Smooth muscle cell (in vitro differentiated cells): Measurements from ENCODE around the gene SHROOM3. TPM values are rescaled to one million over a fixed set of nuclear protein-coding genes. Genes with fewer than 3 reads are reported as not detected.
A peak's percentile ranks its signal among the peaks of the same experiment; 100 is the strongest.

Source experiments
- DNase-seq: peaks from one replicate; lab custom pipeline; 2025; ENCODE audit not compliant: unreplicated experiment; lab: John Stamatoyannopoulos, UW
- H2AFZ ChIP-seq: fragments of 200-600 bp; sonication (generic); 2 replicates; pipeline ENCODE4 v1.6.0; 2016; ENCODE audit warnings: antibody characterized with exemption, low read depth, mild to moderate bottlenecking
- H3F3A ChIP-seq: fragments of 200-600 bp; sonication (generic); 2 replicates; pipeline ENCODE4 v1.6.0; 2017; ENCODE audit warnings: antibody characterized with exemption, low read depth
- H3K27ac ChIP-seq: fragments of 200-600 bp; sonication (generic); 2 replicates; pipeline ENCODE4 v1.5.1; 2016; ENCODE audit warnings: low read depth, mild to moderate bottlenecking
- H3K27me3 ChIP-seq: fragments of 200-600 bp; sonication (generic); 2 replicates; pipeline ENCODE4 v1.6.1; 2016; ENCODE audit warnings: low read depth, mild to moderate bottlenecking
- H3K36me3 ChIP-seq: fragments of 200-600 bp; sonication (generic); 2 replicates; pipeline ENCODE4 v1.5.1; 2016; ENCODE audit warnings: low read depth
- H3K4me1 ChIP-seq: fragments of 200-600 bp; sonication (generic); 2 replicates; pipeline ENCODE4 v1.5.1; 2016; ENCODE audit warnings: low read depth
- H3K4me2 ChIP-seq: fragments of 200-600 bp; sonication (generic); 2 replicates; pipeline ENCODE4 v1.6.0; 2016; ENCODE audit warnings: mild to moderate bottlenecking
- H3K4me3 ChIP-seq: fragments of 200-600 bp; sonication (generic); 2 replicates; pipeline ENCODE4 v1.5.1; 2016; ENCODE audit warnings: mild to moderate bottlenecking
- H3K79me2 ChIP-seq: fragments of 200-600 bp; sonication (generic); 2 replicates; pipeline ENCODE4 v1.6.0; 2016; ENCODE audit warnings: low read depth, mild to moderate bottlenecking
- H3K9ac ChIP-seq: fragments of 200-600 bp; sonication (generic); 2 replicates; pipeline ENCODE4 v1.6.0; 2016; ENCODE audit warnings: low read depth
- H3K9me3 ChIP-seq: fragments of 200-600 bp; sonication (generic); replicated peaks from 2 replicates; pipeline ENCODE4 v1.5.1; 2016; ENCODE audit warnings: low read depth
- H4K20me1 ChIP-seq: fragments of 200-600 bp; sonication (generic); 2 replicates; pipeline ENCODE4 v1.6.0; 2016; ENCODE audit warnings: low read depth
- CTCF ChIP-seq: fragments of 200-600 bp; sonication (generic); IDR thresholded peaks from 2 replicates; pipeline ENCODE4 v1.5.1; 2017; ENCODE audit warnings: borderline replicate concordance, mild to moderate bottlenecking, antibody characterized with exemption; ENCODE audit not compliant: insufficient read depth, poor library complexity, severe bottlenecking
- WGBS: methylation state at CpG from one replicate; pipeline ENCODE4 v1.1.7; 2016; ENCODE audit warnings: low lambda C conversion rate; 5-methylcytosine and 5-hydroxymethylcytosine counted together
- polyA plus RNA-seq: library from polyadenylated mRNA; unstranded; fragments of >200 nt; fragmentation: Nextera tagmentation; extraction: Ambion mirVana; gene quantifications from 2 replicates; pipeline ENCODE4 v1.2.1, GENCODE V29; 2016
- total RNA-seq: library from RNA; depleted of rRNA; stranded (reverse); fragments of >200 nt; gene quantifications from 2 replicates; pipeline ENCODE4 v1.2.3, GENCODE V29; 2014

The SHROOM3 gene
- total and polyA plus RNA-seq, 2 experiments from 2014 or later: 10.0 to 31.9 TPM

GRCh38 chr4:76737771-76738085 lies 302.7 kb downstream of the SHROOM3 start:
- H2AFZ ChIP-seq: no peak overlapping the region
- no peak overlapping the region for H3K4me3 ChIP-seq
- no peaks in the 10 kb centered on the region for H3K79me2 ChIP-seq
- peak overlapping the region; percentile 59 for H3K4me2 ChIP-seq
- no peak for DNase-seq
- no peaks in the 10 kb centered on the region for H4K20me1 ChIP-seq
- peaks cover 17% of the 10 kb centered on the region for H3F3A ChIP-seq
- WGBS: 32% methylated on average over 2 of the region's 2 CpGs
- H3K36me3 ChIP-seq: no peaks in the 10 kb centered on the region
- no peaks in the 10 kb centered on the region for H3K27me3 ChIP-seq
- H3K9ac ChIP-seq: no peak overlapping the region
- TF ChIP-seq CTCF: no peak
- H3K27ac ChIP-seq: peak overlapping the region; percentile 76
- H3K9me3 ChIP-seq: no peaks in the 10 kb centered on the region
- H3K4me1 ChIP-seq: peaks cover 13% of the 10 kb centered on the region

- Histone ChIP-seq H2AFZ (no peak overlapping the region), H3K27me3 (no peaks in the 10 kb centered on the region), H4K20me1 (no peaks in the 10 kb centered on the region), H3K4me1 (peaks cover 13% of the 10 kb centered on the region), H3K36me3 (no peaks in the 10 kb centered on the region), H3K27ac (peak overlapping the region; percentile 76), H3K79me2 (no peaks in the 10 kb centered on the region), H3K9me3 (no peaks in the 10 kb centered on the region), H3K4me2 (peak overlapping the region; percentile 59), H3K4me3 (no peak overlapping the region), H3F3A (peaks cover 21% of the 10 kb centered on the region), H3K9ac (no peak overlapping the region)
- no peak for DNase-seq
- TF ChIP-seq CTCF: no peak
- 51% methylated on average over 5 of the region's 5 CpGs for WGBS
Measured at GRCh38 chr4:76738086-76738931, 303.3 kb downstream of the SHROOM3 start.

- Histone ChIP-seq H3K79me2 (no peaks in the 10 kb centered on the region), H3K27ac (no peak overlapping the region)
Measured at GRCh38 chr4:76740192-76740591, 305.2 kb downstream of the SHROOM3 start.

More at GRCh38 chr4:76740192-76740591, 305.2 kb downstream of the SHROOM3 start:
- H3K36me3 ChIP-seq: no peaks in the 10 kb centered on the region
- H3F3A ChIP-seq: peaks cover 32% of the 10 kb centered on the region
- no peaks in the 10 kb centered on the region for H4K20me1 ChIP-seq
- H3K9me3 ChIP-seq: no peaks in the 10 kb centered on the region
- no peak overlapping the region for H3K4me3 ChIP-seq
- TF ChIP-seq CTCF: no peak
- peaks cover 28% of the 10 kb centered on the region for H3K4me1 ChIP-seq
- H2AFZ ChIP-seq: no peak overlapping the region
- H3K27me3 ChIP-seq: no peaks in the 10 kb centered on the region
- no peak overlapping the region for H3K9ac ChIP-seq
- DNase-seq: no peak
- WGBS: 95% methylated on average over 24 of the region's 24 CpGs
- no peak overlapping the region for H3K4me2 ChIP-seq
